GM12873 (cell line): ENCODE data around the gene MRO.

ENCODE experiments used
- TF ChIP-seq, protein P1 (sequence below): IDR thresholded peaks from 2 replicates; pipeline ENCODE4 v1.5.1; 2012; ENCODE audit warnings: low read depth, mild to moderate bottlenecking, moderate library complexity, low read length, control low read depth; ENCODE audit not compliant: insufficient read depth; ENCODE audit errors: missing control alignments

The MRO gene

DNA sequence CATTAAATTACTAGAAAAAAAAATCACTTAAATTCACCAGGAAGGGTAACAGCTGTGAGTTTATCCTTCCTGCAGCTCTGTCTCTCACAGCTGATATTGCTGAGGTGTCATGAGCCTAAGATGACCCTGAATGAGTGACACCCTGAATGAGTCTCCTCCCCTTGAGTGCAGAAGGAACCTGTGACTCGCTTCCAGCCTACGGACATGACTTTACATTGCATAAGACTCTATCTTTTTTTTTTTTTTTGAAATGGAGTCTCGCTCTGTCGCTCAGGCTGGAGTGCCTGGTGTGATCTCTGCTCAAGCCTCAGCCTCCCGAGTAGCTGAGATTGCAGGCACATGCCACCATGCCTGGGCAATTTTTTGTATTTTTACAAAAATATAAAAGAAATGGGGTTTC lies 14.1 kb downstream of the MRO start:
- TF ChIP-seq, protein P1, sequence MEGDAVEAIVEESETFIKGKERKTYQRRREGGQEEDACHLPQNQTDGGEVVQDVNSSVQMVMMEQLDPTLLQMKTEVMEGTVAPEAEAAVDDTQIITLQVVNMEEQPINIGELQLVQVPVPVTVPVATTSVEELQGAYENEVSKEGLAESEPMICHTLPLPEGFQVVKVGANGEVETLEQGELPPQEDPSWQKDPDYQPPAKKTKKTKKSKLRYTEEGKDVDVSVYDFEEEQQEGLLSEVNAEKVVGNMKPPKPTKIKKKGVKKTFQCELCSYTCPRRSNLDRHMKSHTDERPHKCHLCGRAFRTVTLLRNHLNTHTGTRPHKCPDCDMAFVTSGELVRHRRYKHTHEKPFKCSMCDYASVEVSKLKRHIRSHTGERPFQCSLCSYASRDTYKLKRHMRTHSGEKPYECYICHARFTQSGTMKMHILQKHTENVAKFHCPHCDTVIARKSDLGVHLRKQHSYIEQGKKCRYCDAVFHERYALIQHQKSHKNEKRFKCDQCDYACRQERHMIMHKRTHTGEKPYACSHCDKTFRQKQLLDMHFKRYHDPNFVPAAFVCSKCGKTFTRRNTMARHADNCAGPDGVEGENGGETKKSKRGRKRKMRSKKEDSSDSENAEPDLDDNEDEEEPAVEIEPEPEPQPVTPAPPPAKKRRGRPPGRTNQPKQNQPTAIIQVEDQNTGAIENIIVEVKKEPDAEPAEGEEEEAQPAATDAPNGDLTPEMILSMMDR, result no peak

DNA sequence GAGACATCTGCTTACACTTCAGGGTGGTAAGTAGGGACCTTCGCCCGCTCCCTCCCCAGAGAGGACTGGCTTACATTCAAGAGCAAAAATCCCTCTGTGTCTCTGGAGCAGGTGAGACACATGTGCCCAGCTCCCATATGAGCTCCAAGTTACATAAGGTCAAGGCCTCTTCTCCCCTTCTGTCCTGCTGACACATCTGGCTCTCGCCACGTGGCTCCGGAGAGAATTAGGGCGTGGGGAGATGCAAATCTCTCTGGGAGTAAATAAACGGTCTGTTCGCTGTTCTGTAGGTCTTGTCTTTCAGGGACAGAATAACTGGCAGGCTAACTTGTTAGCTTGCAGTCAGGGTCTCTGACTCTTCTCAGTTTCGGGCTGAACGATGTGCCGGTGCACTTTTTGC lies 16.2 kb downstream of the MRO start:
- TF ChIP-seq, protein P1, result no peak

DNA sequence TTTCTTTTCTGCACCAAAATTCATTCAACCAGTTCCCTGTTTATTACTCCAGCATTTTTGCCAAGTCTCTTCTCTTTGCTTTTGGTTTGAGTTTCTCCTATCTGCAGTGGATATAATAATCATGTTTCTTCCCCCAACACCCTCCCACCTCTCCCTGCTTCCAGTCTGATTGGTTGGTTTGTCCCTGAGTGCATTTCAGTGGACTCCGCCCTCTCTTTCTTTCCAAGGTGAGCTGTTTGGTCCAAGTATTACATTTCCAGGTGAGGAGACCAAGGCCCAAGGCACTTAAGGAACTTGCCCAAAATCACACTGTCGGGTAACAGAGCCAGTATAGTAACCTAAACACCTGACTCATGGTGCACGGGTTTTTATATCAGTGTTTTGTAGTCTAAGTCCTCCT lies 17.7 kb downstream of the MRO start:
- TF ChIP-seq, protein P1, result no peak

DNA sequence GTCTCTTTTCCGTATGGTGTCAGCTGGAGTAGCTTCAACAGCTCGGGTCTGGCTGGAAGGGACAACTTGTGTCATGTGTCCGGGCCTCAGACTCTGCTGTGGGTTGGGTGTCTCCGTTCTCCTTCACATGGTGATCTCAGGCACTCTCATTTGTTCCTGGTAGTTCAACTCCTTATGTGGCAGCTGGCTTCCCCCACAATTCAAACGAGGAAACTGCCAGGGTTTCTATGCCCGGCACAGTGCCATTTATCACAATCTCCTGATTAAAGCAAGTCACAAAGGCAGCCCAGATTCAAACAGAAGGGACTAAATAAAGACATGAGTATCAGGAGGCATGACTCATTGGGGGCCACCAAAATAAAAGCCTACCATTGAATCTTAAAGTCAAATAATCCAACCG lies 22.7 kb downstream of the MRO start:
- TF ChIP-seq, protein P1, result no peak

GRCh38 chr18:50796495-50796894 lies 23.3 kb downstream of the MRO start:
- TF ChIP-seq, protein P1, result no peak

GRCh38 chr18:50793641-50794565 lies 25.9 kb downstream of the MRO start:
- TF ChIP-seq, protein P1, result no peak

- TF ChIP-seq, protein P1, result no peak
Measured at GRCh38 chr18:50792885-50793284, 26.9 kb downstream of the MRO start.
